ENCODE data around the gene IGBP1.

IGBP1 gene

GRCh38 chrX:70171624-70172023, 38.4 kb downstream of the IGBP1 start:
- TF ChIP-seq TAF1 (IDR thresholded peaks at IDR 0.05; ENCODE audit: low read depth), result no peak
- TF ChIP-seq TCF12 (IDR thresholded peaks at IDR 0.05; ENCODE audit: low read depth), result no peak
- TF ChIP-seq REST (IDR thresholded peaks at IDR 0.05; ENCODE audit: low read depth), result no peak
- no peak for TF ChIP-seq NFIC (IDR thresholded peaks at IDR 0.05)
- no peak for TF ChIP-seq CREB1 (IDR thresholded peaks at IDR 0.05; ENCODE audit: low read depth)
- no peak for TF ChIP-seq EGR1 (IDR thresholded peaks at IDR 0.05)
- TF ChIP-seq FOXM1 (IDR thresholded peaks at IDR 0.05; ENCODE audit: borderline replicate concordance, low read depth), result no peak
- TF ChIP-seq EP300 (IDR thresholded peaks at IDR 0.05; ENCODE audit: borderline replicate concordance), result no peak
- no peak for TF ChIP-seq ZBTB7A (IDR thresholded peaks at IDR 0.05; ENCODE audit: low read depth)
- no peak for TF ChIP-seq TEAD4 (IDR thresholded peaks at IDR 0.05)
- no peak for TF ChIP-seq RAD21 (IDR thresholded peaks at IDR 0.05; ENCODE audit: low read depth)
- TF ChIP-seq MAX (IDR thresholded peaks at IDR 0.05), result no peak
- no peak for TF ChIP-seq CEBPB (IDR thresholded peaks at IDR 0.05)
- no peak for TF ChIP-seq USF1 (IDR thresholded peaks at IDR 0.05)

- TF ChIP-seq ZBTB7A (IDR thresholded peaks at IDR 0.05; ENCODE audit: low read depth) (no peak), NFIC (IDR thresholded peaks at IDR 0.05) (no peak), TCF12 (IDR thresholded peaks at IDR 0.05; ENCODE audit: low read depth) (no peak), CEBPB (IDR thresholded peaks at IDR 0.05) (no peak), TEAD4 (IDR thresholded peaks at IDR 0.05) (no peak), YY1 (IDR thresholded peaks at IDR 0.05; ENCODE audit: low read depth) (no peak), REST (IDR thresholded peaks at IDR 0.05; ENCODE audit: low read depth) (no peak)
These were observed 39.0 kb downstream of the IGBP1 start for GRCh38 chrX:70172221-70172620.

- TF ChIP-seq EP300 (IDR thresholded peaks at IDR 0.05; ENCODE audit: borderline replicate concordance) (no peak), TEAD4 (IDR thresholded peaks at IDR 0.05) (no peak), USF1 (IDR thresholded peaks at IDR 0.05) (no peak), FOXM1 (IDR thresholded peaks at IDR 0.05; ENCODE audit: borderline replicate concordance, low read depth) (no peak), EGR1 (IDR thresholded peaks at IDR 0.05) (no peak), NFIC (IDR thresholded peaks at IDR 0.05) (no peak), RAD21 (IDR thresholded peaks at IDR 0.05; ENCODE audit: low read depth) (no peak), TCF12 (IDR thresholded peaks at IDR 0.05; ENCODE audit: low read depth) (no peak), TAF1 (IDR thresholded peaks at IDR 0.05; ENCODE audit: low read depth) (no peak), CEBPB (IDR thresholded peaks at IDR 0.05) (no peak), YY1 (IDR thresholded peaks at IDR 0.05; ENCODE audit: low read depth) (no peak), REST (IDR thresholded peaks at IDR 0.05; ENCODE audit: low read depth) (no peak), MAX (IDR thresholded peaks at IDR 0.05) (no peak)
These were observed 39.7 kb downstream of the IGBP1 start for GRCh38 chrX:70172964-70173363.

- TF ChIP-seq MAX (IDR thresholded peaks at IDR 0.05) (no peak), TEAD4 (IDR thresholded peaks at IDR 0.05) (no peak), NFIC (IDR thresholded peaks at IDR 0.05) (no peak), FOXM1 (IDR thresholded peaks at IDR 0.05; ENCODE audit: borderline replicate concordance, low read depth) (no peak), YY1 (IDR thresholded peaks at IDR 0.05; ENCODE audit: low read depth) (no peak), ZBTB7A (IDR thresholded peaks at IDR 0.05; ENCODE audit: low read depth) (no peak), EP300 (IDR thresholded peaks at IDR 0.05; ENCODE audit: borderline replicate concordance) (no peak), USF1 (IDR thresholded peaks at IDR 0.05) (no peak), TCF12 (IDR thresholded peaks at IDR 0.05; ENCODE audit: low read depth) (no peak)
These were observed 41.5 kb downstream of the IGBP1 start for GRCh38 chrX:70174754-70175153.

Data from Ishikawa (cell line).